Measurements from ENCODE around the gene SEC24D.
"Not testable (repeated sequence)": the region's sequence is repeated elsewhere in the genome, so short reads cannot be mapped to it uniquely, and the experiment has no call there.

Gene SEC24D

DNA sequence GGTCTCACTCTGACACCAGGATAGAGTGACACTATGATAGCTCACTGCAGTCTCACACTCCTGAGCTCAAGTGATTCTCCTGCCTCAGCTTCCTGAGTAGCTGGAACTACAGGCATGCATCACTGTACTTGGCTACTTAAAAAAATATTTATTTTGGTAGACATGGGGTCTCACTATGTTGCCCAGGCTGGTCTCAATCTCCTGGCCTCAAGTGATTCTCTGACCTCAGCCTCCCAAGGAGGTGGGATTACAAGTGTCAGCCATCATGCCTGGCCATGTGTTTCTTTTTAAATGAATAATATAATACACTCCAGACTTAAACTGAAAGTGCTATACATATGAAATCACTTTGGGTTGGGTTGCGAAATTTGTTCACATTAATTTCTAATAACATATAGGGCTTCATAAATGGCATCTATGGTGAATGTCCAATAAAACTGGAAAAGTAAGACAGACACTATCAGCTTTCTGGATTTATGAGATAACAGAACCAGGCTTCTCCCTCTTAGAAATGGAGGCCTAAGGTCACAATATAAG is 48.0 kb downstream of the SEC24D start:
- DNase-seq (ENCODE audit: low read depth in 2 of 2): no peak
- no peak for TF ChIP-seq CTCF (IDR thresholded peaks at IDR 0.05; ENCODE audit: low read depth, low read length)
- no peak overlapping the region for H3K4me3 ChIP-seq (replicated peaks in 1 of 2; ENCODE audit: low read depth in 2 of 2, low read length in 2 of 2)

DNA sequence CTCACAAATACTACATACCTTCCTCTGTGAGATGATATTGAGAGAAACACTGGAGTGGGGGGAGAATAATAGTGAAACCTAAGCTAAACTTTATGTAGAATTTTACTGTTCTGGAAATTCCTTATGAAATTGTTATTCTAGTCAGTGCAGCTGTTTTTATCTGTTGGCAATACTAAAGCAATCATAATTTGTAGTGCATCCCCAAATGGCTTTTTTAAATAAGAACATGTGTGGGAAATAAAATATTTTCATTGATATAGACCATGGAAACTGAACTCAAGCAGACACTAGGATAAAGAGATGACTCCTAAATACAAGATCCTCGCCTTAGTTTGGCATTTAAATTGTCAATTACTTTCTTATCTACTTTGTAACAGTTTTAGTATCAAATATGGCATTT is 51.1 kb downstream of the SEC24D start:
- DNase-seq (ENCODE audit: low read depth in 2 of 2): no peak
- no peak for TF ChIP-seq CTCF (IDR thresholded peaks at IDR 0.05; ENCODE audit: low read depth, low read length)
- H3K4me3 ChIP-seq (replicated peaks in 1 of 2; ENCODE audit: low read depth in 2 of 2, low read length in 2 of 2): no peak overlapping the region

DNA sequence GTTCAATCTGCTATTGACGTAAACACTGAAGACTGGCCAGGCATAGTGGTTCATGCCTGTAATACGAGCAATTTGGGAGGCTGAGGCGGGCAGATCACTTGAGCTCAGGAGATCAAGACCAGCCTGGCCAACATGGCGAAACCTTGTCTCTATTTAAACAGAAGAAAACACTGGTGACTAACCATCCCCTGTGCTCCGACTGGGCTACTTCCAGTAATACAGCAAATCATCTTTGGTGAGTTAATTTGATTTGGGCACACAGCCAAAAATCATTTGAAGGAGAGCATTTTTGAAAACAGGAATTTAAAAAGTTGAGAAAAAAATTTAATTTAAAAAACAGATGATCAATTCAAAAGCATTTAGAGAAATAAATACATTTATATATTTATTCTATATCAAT is 52.0 kb downstream of the SEC24D start:
- no peak overlapping the region for H3K4me3 ChIP-seq (replicated peaks in 1 of 2; ENCODE audit: low read depth in 2 of 2, low read length in 2 of 2)
- peak; percentile 64 to 89 for DNase-seq (ENCODE audit: low read depth in 2 of 2)
- no peak for TF ChIP-seq CTCF (IDR thresholded peaks at IDR 0.05; ENCODE audit: low read depth, low read length)

GRCh38 chr4:118782886-118783285 is 53.0 kb downstream of the SEC24D start:
- not testable (repeated sequence) for H3K4me3 ChIP-seq (replicated peaks in 1 of 2; ENCODE audit: low read depth in 2 of 2, low read length in 2 of 2); DNase-seq (ENCODE audit: low read depth in 2 of 2)

GRCh38 chr4:118777649-118778048 is 58.3 kb downstream of the SEC24D start:
- not testable (repeated sequence) for DNase-seq (ENCODE audit: low read depth in 2 of 2); H3K4me3 ChIP-seq (replicated peaks in 1 of 2; ENCODE audit: low read depth in 2 of 2, low read length in 2 of 2)

DNA sequence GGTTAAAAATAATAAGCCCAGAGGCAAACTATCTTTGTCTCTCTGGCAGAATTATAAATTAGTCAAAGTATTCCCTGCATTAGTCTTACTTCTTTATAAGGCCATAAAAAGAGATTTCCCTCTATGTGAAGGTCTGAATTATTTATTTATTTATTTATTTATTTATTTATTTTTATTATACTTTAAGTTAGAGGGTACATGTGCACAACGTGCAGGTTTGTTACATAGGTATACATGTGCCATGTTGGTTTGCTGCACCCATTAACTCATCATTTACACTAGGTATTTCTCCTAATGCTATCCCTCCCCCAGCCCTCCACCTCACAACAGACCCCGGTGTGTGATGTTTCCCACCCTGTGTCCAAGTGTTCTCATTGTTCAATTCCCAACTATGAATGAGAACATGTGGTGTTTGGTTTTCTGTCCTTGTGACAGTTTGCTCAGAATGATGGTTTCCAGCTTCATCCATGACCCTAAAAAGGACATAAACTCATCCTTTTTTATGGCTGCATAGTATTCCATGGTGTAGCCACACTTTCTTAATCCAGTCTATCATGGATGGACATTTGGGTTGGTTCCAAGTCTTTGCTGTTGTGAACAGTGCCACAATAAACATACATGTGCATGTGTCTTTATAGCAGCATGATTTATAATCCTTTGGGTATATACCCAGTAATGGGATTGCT is 58.8 kb downstream of the SEC24D start:
- not testable (repeated sequence) for DNase-seq (ENCODE audit: low read depth in 2 of 2); H3K4me3 ChIP-seq (replicated peaks in 1 of 2; ENCODE audit: low read depth in 2 of 2, low read length in 2 of 2)

- H3K4me3 ChIP-seq (replicated peaks in 1 of 2; ENCODE audit: low read depth in 2 of 2, low read length in 2 of 2): no peak overlapping the region
- peak; percentile 73 to 83 for DNase-seq (ENCODE audit: low read depth in 2 of 2)
- TF ChIP-seq CTCF (IDR thresholded peaks at IDR 0.05; ENCODE audit: low read depth, low read length): no peak
Measured at GRCh38 chr4:118776157-118776954, 59.6 kb downstream of the SEC24D start.

DNA sequence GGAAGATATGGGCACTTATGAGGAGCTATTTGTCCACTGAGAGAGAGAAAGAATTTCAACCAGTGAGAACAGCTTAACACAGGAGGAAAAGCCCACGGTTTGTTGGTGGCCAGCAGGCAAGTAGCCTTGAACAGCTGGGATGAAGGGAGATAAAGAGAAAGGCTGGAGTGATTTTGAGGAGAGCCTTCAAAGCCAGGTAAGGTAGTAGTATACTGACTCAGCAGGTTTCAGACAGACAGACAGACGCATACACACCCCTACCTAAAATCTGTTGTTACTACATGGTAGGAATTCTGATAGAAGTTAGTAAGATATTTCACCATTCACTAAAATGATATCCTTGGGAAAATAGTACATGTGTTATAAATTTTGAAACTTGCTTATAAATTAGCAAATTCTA is 60.5 kb downstream of the SEC24D start:
- DNase-seq (ENCODE audit: low read depth in 2 of 2): no peak
- H3K4me3 ChIP-seq (replicated peaks in 1 of 2; ENCODE audit: low read depth in 2 of 2, low read length in 2 of 2): no peak overlapping the region
- TF ChIP-seq CTCF (IDR thresholded peaks at IDR 0.05; ENCODE audit: low read depth, low read length): no peak

All from cardiac fibroblast (primary cell).